Pancreas (tissue), 10 donors: ENCODE results near the gene SYK. TPM values are rescaled to one million over a fixed set of nuclear protein-coding genes. Genes with fewer than 3 reads are reported as not detected.

Experiments used
- ATAC-seq, 4 donors: fragments of 200-7000 bp; cut with Tn5 transposase; one replicate each; pipeline versions ENCODE4 v1.8.0 to v1.9.1; 2020; ENCODE audit warnings: mild to moderate bottlenecking in 4 of 4, moderate library complexity in 4 of 4
- DNase-seq, 6 donors: peaks; one replicate each; pipeline ENCODE4 v3.0.0-alpha.2; 2020
- FAIRE-seq: peaks from 2 replicates; lab custom pipeline; 2012; peaks lifted over from hg19 to GRCh38; lab: Jason Lieb, UNC
- H3K27ac ChIP-seq, 4 donors: fragments of 200-600 bp; sonication (generic); 1 replicate in 3 of 4; 2 replicates in 1 of 4; pipeline versions ENCODE4 v1.5.0 to v1.8.0; 2020
- H3K27me3 ChIP-seq, 4 donors: fragments of 200-600 bp; one replicate each; pipeline ENCODE4 v1.8.0; 2021
- H3K36me3 ChIP-seq, 3 donors: fragments of 200-600 bp; sonication (generic) in 1 of 3; one replicate each; pipeline versions ENCODE4 v1.5.0 to v1.8.0; 2020 to 2021
- H3K4me1 ChIP-seq, 3 donors: fragments of 200-600 bp; one replicate each; pipeline ENCODE4 v1.8.0; 2021
- H3K4me3 ChIP-seq, 4 donors: fragments of 200-600 bp; sonication (generic) in 2 of 4; one replicate each; pipeline versions ENCODE4 v1.5.0 to v1.8.0; 2020 to 2021
- H3K9me3 ChIP-seq, 4 donors: fragments of 200-600 bp; one replicate each; pipeline ENCODE4 v1.8.0; 2021
- CTCF ChIP-seq, 4 donors: fragments of 200-600 bp; sonication (generic) in 3 of 4; IDR thresholded peaks; one replicate each; pipeline versions ENCODE4 v1.5.0 to v1.8.0; 2021; ENCODE audit warnings: antibody characterized with exemption in 4 of 4
- WGBS, 2 donors: extraction: QIAGEN DNeasy Blood & Tissue Kit; methylation state at CpG; one replicate each; pipeline ENCODE4 v1.1.7; 2013; 5-methylcytosine and 5-hydroxymethylcytosine counted together
- intact Hi-C, 3 donors: fragments of 100-400 bp; cut with DNase I; formaldehyde crosslinking; loops; one replicate each; pipeline versions ENCODE4 v1.11.1 to v1.14.2; 2022
- polyA plus RNA-seq, 2 donors: library from polyadenylated mRNA; stranded (reverse); fragments of 200-250 nt; gene quantifications; one replicate each; pipeline ENCODE4 v1.2.3, GENCODE V29; 2013
- total RNA-seq, 6 donors: library from RNA; stranded (reverse); fragmentation: NEBNext Ultra II Directional in 4 of 6; extraction: Animal tissue kit (Norgen Biotek cat#: 25700) in 4 of 6; gene quantifications; one replicate each; pipeline versions ENCODE4 v1.2.1 to v1.2.4, GENCODE V29; 2021 to 2023
- donor health status: healthy with polysubstance abuse.
- donor health status: DM: no; HTN: no; CAD: no; lungs with moderate emphysema.
- donor health status: DM: no; HTN: no; CAD: no.
- donor health status: control.
- donor health status: control.
- donor health status: Bipolar disorder and iron deficiency.
- donor health status: DM: yes; HTN: yes; CAD: no.
- donor health status: DM: no; HTN: no; CAD: no.
- donor health status: DM: no; HTN: no; CAD: no.
- donor health status: DM: yes; HTN: yes; CAD: no.

SYK gene
- total and polyA plus RNA-seq, 8 donors: 5.5 to 41.1 (median 11.3) TPM

DNA sequence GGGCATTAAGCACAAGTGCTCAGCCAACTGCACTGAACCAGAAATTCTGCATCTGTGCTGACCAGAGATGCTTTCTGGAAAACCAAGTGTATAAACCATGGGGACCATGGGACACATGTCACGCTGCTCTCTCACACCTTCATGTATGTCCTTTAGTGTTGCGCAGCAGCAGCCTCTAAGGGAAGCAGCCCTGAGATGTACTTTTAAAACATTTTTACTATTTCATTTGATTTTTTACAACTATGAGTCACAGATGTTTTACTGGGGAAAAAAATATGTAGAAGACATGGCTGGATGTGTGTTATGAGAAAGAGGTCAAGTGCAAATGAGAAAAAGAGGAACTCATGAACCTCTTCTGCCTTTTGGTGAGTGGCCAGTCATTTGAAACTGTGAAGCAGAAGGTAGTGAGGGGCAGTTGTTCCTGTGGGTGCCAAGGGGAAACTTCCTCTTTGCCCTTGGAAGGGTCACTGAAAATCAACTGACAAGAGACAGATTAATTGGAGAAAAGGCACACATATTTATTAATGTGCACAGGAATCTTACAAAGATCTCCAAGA lies 31.4 kb upstream of the SYK start:
- no peak for DNase-seq
- Histone ChIP-seq H3K36me3 (no peaks in the 10 kb centered on the region), H3K27me3 (no peaks in the 10 kb centered on the region), H3K4me3 (no peak overlapping the region), H3K9me3 (no peaks in the 10 kb centered on the region), H3K4me1 (no peaks in the 10 kb centered on the region), H3K27ac (no peak overlapping the region)
- intact Hi-C loops: no loop called here
- FAIRE-seq: no peak
- TF ChIP-seq CTCF (IDR thresholded peaks at IDR 0.05): no peak
- ATAC-seq: peak in 2 of 4 donors; percentile 20 to 37
- 97 to 99% methylated on average over 2 of the region's 2 CpGs for WGBS, 2 donors

GRCh38 chr9:90770927-90771326 lies 30.7 kb upstream of the SYK start:
- FAIRE-seq: no peak

GRCh38 chr9:90772386-90772785 lies 29.2 kb upstream of the SYK start:
- Histone ChIP-seq H3K36me3 (no peaks in the 10 kb centered on the region), H3K4me1 (no peaks in the 10 kb centered on the region), H3K9me3 (no peaks in the 10 kb centered on the region), H3K27me3 (no peaks in the 10 kb centered on the region), H3K27ac (no peak overlapping the region), H3K4me3 (no peak overlapping the region)
- DNase-seq (no peak), ATAC-seq (no peak), FAIRE-seq (no peak)
- 89 to 95% methylated on average over 1 of the region's 1 CpG for WGBS, 2 donors
- intact Hi-C loops: no loop called here
- no peak for TF ChIP-seq CTCF (IDR thresholded peaks at IDR 0.05)

More at GRCh38 chr9:90770927-90771326, 30.7 kb upstream of the SYK start:
- Histone ChIP-seq H3K4me3 (no peak overlapping the region), H3K4me1 (no peaks in the 10 kb centered on the region), H3K36me3 (no peaks in the 10 kb centered on the region), H3K9me3 (no peaks in the 10 kb centered on the region), H3K27ac (no peak overlapping the region), H3K27me3 (no peaks in the 10 kb centered on the region)
- 52 to 55% methylated on average over 3 of the region's 3 CpGs for WGBS, 2 donors
- no peak for DNase-seq
- TF ChIP-seq CTCF (IDR thresholded peaks at IDR 0.05): no peak
- intact Hi-C loops: no loop called here
- ATAC-seq: no peak

- Histone ChIP-seq H3K4me3 (no peak overlapping the region), H3K36me3 (no peaks in the 10 kb centered on the region), H3K27me3 (no peaks in the 10 kb centered on the region), H3K9me3 (no peaks in the 10 kb centered on the region), H3K27ac (no peak overlapping the region), H3K4me1 (no peaks in the 10 kb centered on the region)
- peak in 2 of 4 donors; percentile 13 to 19 for TF ChIP-seq CTCF (IDR thresholded peaks at IDR 0.05)
- ATAC-seq (peak in 3 of 4 donors; percentile 84 to 86 (median 85)), DNase-seq (no peak), FAIRE-seq (no peak)
- intact Hi-C loops: no loop called here
- WGBS, 2 donors: 88 to 96% methylated on average over 1 of the region's 1 CpG
Measured at GRCh38 chr9:90773617-90774016, 28.0 kb upstream of the SYK start.

DNA sequence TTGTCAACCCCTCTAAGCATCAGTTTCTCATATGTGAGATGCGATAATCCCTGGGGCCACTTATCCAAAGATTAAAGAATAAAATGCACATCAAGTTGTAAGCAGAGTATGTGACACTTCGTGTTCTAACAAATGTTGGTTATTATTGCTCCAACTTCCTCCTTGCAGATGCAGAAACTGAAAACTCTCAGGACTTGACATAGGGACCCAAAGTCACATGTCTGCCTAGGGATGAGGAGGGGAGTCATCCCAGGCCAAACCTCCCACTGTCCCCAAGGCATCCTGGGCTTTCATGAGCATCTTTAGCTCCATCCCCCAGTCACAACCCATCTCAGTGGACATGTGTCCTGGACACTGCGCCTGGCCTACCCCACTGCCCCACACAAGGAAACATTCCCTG lies 27.5 kb upstream of the SYK start:
- Histone ChIP-seq H3K4me1 (no peaks in the 10 kb centered on the region), H3K4me3 (no peak overlapping the region), H3K36me3 (no peaks in the 10 kb centered on the region), H3K27ac (no peak overlapping the region), H3K9me3 (no peaks in the 10 kb centered on the region), H3K27me3 (no peaks in the 10 kb centered on the region)
- 80 to 87% methylated on average over 3 of the region's 3 CpGs for WGBS, 2 donors
- no peak for TF ChIP-seq CTCF (IDR thresholded peaks at IDR 0.05)
- FAIRE-seq: no peak
- no peak for DNase-seq
- peak in 1 of 4 donors; percentile 25 for ATAC-seq
- intact Hi-C loops: no loop called here
